Gastrocnemius medialis (tissue), 4 donors: ENCODE measurements around the gene AVEN.

Experiments
- CTCF ChIP-seq, 5 experiments: fragments of 450-650 bp in 3 of 5; fragments of 200-600 bp in 2 of 5; sonication (generic) in 2 of 5; IDR thresholded peaks in 4 of 5; conservative IDR thresholded peaks in 1 of 5; 1 replicate in 4 of 5; 2 replicates in 1 of 5; pipeline ENCODE4 v1.5.1; 2016 to 2019; ENCODE audit warnings: antibody characterized with exemption in 5 of 5, mild to moderate bottlenecking in 3 of 5, moderate library complexity in 3 of 5
- POLR2A ChIP-seq, 2 donors: fragments of 450-650 bp; IDR thresholded peaks; one replicate each; pipeline ENCODE4 v1.6.1; 2017; ENCODE audit warnings: antibody characterized with exemption in 2 of 2, mild to moderate bottlenecking in 2 of 2, moderate library complexity in 2 of 2

GRCh38 chr15:33959844-33960548 lies 79.0 kb downstream of the AVEN start:
- TF ChIP-seq CTCF (IDR thresholded peaks at IDR 0.05 in 4 of 5, conservative IDR thresholded peaks at IDR 0.05 in 1 of 5) (no peak), POLR2A (IDR thresholded peaks at IDR 0.05) (no peak)
